NT2/D1 (cell line): ENCODE results near the gene ANKRD40CL.

Experiments used
- DNase-seq: peaks from one replicate; pipeline ENCODE4 v3.0.0-alpha.2; 2011; ENCODE audit warnings: low read depth, low spot score
- H3K27me3 ChIP-seq: 2 replicates; pipeline ENCODE4 v1.6.0; 2011; ENCODE audit warnings: mild to moderate bottlenecking; ENCODE audit not compliant: insufficient read length, insufficient read depth
- H3K36me3 ChIP-seq: 2 replicates; pipeline ENCODE4 v1.6.1; 2011; ENCODE audit warnings: mild to moderate bottlenecking, low read length, mixed read lengths; ENCODE audit not compliant: insufficient read depth, insufficient read length
- H3K4me1 ChIP-seq: 2 replicates; pipeline ENCODE4 v1.5.1; 2011; ENCODE audit not compliant: insufficient read depth, insufficient read length
- H3K4me3 ChIP-seq: 2 replicates; pipeline ENCODE4 v1.5.1; 2011; ENCODE audit warnings: low read depth; ENCODE audit not compliant: insufficient read length
- H3K9ac ChIP-seq: 2 replicates; pipeline ENCODE4 v1.6.0; 2011; ENCODE audit warnings: low read depth; ENCODE audit not compliant: insufficient read length
- H3K9me3 ChIP-seq: 2 replicates; pipeline ENCODE4 v1.5.1; 2011; ENCODE audit warnings: mild to moderate bottlenecking, low read length; ENCODE audit not compliant: insufficient read depth
- SUZ12 ChIP-seq: IDR thresholded peaks from 2 replicates; pipeline ENCODE4 v1.6.1; 2011; ENCODE audit not compliant: insufficient read length, insufficient read depth; ENCODE audit errors: extremely low read depth
- YY1 ChIP-seq: IDR thresholded peaks from 2 replicates; pipeline ENCODE4 v1.6.1; 2011; ENCODE audit not compliant: insufficient read length, insufficient read depth
- ZNF274 ChIP-seq: IDR thresholded peaks from 2 replicates; pipeline ENCODE4 v1.6.1; 2011; ENCODE audit warnings: mild to moderate bottlenecking, low read depth, low read length

ANKRD40CL gene

DNA sequence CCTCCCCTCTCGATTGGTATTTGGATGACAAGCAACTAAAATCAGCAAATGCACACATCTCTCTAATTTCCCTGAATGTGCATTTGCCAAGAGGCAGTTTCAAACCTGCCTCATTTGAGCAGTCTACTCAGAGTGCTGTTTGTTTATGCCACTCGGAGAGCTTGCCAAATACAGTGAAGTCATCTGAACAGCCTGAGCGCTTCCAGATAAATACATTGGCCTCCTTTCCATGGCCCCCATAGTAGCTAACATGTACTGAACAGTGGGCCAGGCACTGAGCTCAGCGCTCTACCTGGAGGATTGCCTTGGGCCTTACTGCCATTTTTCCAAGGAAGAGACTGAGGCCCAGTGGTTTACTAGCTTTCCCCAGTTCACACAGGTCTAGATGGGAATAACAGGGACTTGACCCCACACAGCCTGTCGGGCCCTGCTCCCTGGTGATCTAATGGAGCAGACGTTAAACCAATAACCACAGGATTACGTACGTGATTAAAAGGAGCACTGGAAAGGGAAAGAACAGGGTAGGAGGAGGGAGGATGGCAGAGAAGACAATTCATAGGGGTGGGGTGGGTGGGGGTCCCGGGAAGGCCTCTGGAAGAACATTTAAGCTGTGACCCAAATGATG, 18.7 kb upstream of the ANKRD40CL start:
- no peak for DNase-seq
- Histone ChIP-seq H3K9ac (no peak overlapping the region), H3K4me1 (peaks cover 10% of the 10 kb centered on the region)

DNA sequence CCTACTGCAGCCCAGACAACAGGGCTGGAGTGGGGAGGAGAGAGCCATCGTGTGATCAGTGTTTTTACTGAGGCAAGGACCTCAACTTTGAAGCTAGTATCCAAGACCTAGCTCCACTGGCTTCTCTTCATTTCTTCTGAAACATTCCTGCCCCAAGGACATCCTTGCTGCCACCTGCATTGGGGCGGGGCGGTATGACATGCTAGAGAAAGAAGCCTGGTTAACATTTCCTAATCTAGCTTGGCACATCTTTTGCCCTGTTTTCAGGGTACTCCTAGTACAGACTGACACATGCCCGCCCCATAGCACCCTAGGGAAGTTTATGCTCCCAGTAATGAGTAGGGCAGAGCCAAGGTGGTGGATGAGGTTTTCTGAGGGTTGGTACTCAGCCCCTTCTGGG, 17.8 kb upstream of the ANKRD40CL start:
- Histone ChIP-seq H3K36me3 (no peaks in the 10 kb centered on the region), H3K4me1 (peaks cover 10% of the 10 kb centered on the region), H3K9me3 (no peaks in the 10 kb centered on the region), H3K27me3 (peaks cover 2% of the 10 kb centered on the region), H3K9ac (no peak overlapping the region), H3K4me3 (no peak overlapping the region)
- no peak for DNase-seq
- TF ChIP-seq ZNF274 (no peak), SUZ12 (no peak), YY1 (no peak)

More for the DNA sequence above, 18.7 kb upstream of the ANKRD40CL start:
- Histone ChIP-seq H3K36me3 (no peaks in the 10 kb centered on the region), H3K4me3 (no peak overlapping the region), H3K27me3 (peaks cover 2% of the 10 kb centered on the region), H3K9me3 (no peaks in the 10 kb centered on the region)
- TF ChIP-seq ZNF274 (no peak), YY1 (no peak), SUZ12 (no peak)

GRCh38 chr17:50783905-50784304, 16.6 kb upstream of the ANKRD40CL start:
- Histone ChIP-seq H3K9ac (no peak overlapping the region), H3K4me3 (no peak overlapping the region), H3K36me3 (no peaks in the 10 kb centered on the region), H3K4me1 (peaks cover 10% of the 10 kb centered on the region), H3K27me3 (peaks cover 2% of the 10 kb centered on the region), H3K9me3 (no peaks in the 10 kb centered on the region)
- TF ChIP-seq ZNF274, result no peak
- TF ChIP-seq SUZ12, result no peak
- TF ChIP-seq YY1, result no peak
- DNase-seq, result no peak

DNA sequence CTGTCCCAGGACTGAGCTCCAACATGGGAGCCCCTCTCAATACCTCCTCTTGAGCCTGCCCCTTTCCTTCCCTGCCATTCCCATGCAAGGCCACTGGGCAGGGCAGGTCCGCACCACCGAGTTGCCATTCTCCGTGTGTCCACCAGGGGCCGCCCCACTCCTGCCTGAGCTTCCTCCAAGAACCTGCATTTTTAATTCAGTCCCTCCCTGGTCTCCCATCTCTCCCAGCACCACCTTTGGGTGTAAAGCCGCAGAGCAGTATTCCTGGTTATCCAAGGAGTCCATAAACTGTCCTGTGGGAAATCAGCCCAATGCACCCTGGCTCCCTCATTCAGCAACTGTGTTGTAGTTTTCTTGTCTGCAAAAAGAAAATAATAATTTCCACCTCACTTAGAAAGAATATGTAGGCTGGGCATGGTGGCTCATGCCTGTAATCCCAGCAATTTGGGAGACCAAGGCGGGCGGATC, 15.9 kb upstream of the ANKRD40CL start:
- H3K27me3 ChIP-seq, result peaks cover 2% of the 10 kb centered on the region
- H3K4me3 ChIP-seq, result no peak overlapping the region
- TF ChIP-seq YY1 (no peak), ZNF274 (no peak), SUZ12 (no peak)
- peaks cover 10% of the 10 kb centered on the region for H3K4me1 ChIP-seq
- no peaks in the 10 kb centered on the region for H3K36me3 ChIP-seq
- no peaks in the 10 kb centered on the region for H3K9me3 ChIP-seq
- DNase-seq, result peak; percentile 87
- H3K9ac ChIP-seq, result no peak overlapping the region

DNA sequence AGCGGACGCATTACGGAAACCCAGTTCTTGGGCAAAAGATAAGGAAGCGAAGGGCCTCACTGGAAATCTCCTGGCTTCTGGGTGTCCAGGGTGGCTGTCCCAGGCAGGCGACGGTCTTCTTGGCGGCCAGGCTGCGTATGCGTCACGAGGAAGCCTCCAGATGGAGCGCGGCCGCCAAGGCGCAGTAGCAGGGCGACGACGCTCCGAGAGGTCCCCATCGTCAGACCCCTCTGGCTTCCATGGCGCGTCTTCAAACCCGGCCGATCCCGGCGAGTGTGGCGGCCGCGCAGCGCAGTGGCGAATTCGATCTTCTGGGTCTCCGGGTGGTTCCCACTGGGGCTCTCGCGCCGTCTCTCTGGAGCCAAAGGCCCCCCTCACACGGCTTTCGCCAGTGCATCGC, 13.8 kb upstream of the ANKRD40CL start:
- no peak for DNase-seq
- peaks cover 2% of the 10 kb centered on the region for H3K27me3 ChIP-seq
- no peaks in the 10 kb centered on the region for H3K36me3 ChIP-seq
- H3K9ac ChIP-seq, result no peak overlapping the region
- no peak for TF ChIP-seq SUZ12
- no peak overlapping the region for H3K4me3 ChIP-seq
- peaks cover 3% of the 10 kb centered on the region for H3K4me1 ChIP-seq
- H3K9me3 ChIP-seq, result no peaks in the 10 kb centered on the region

DNA sequence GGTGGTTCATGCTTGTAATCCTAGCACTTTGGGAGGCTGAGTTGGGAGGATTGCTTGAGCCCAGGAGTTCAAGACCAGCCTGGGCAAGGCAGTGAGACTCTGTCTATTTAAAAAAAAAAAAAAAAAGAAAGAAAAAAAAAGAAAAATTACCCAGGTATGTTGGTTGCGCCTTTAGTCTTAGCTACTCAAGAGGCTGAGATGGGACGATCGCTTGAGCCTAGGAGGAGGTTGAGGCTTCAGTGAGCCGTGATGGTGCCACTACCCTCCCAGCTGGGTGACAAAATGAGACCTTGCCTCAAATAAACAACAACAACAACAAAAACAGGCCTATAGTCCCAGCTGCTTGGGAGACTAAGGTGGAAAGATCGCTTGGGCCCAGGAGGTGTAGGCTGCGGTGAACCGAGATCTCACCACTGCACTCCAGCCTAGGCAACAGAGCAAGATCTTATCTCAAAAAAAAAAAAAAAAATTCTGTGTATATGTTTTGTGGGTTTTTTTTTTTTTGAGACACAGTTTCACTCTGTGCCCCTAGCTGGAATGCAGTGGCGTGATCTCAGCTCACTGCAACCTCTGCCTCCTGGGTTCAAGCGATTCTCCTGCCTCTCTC, 12.5 kb upstream of the ANKRD40CL start:
- H3K36me3 ChIP-seq, result no peaks in the 10 kb centered on the region
- TF ChIP-seq ZNF274 (no peak), YY1 (no peak), SUZ12 (no peak)
- no peaks in the 10 kb centered on the region for H3K9me3 ChIP-seq
- no peaks in the 10 kb centered on the region for H3K27me3 ChIP-seq
- no peak overlapping the region for H3K9ac ChIP-seq
- peaks cover 3% of the 10 kb centered on the region for H3K4me1 ChIP-seq
- no peak for DNase-seq
- no peak overlapping the region for H3K4me3 ChIP-seq

- Histone ChIP-seq H3K4me3 (no peak overlapping the region), H3K9ac (no peak overlapping the region), H3K36me3 (no peaks in the 10 kb centered on the region), H3K27me3 (no peaks in the 10 kb centered on the region), H3K9me3 (no peaks in the 10 kb centered on the region), H3K4me1 (no peaks in the 10 kb centered on the region)
- no peak for DNase-seq
- TF ChIP-seq ZNF274, result no peak
- TF ChIP-seq YY1, result no peak
- no peak for TF ChIP-seq SUZ12
Observed at GRCh38 chr17:50778988-50779387, 11.7 kb upstream of the ANKRD40CL start.
